Activated CD8-positive, alpha-beta memory T cell treated with anti-CD3 and anti-CD28 coated beads, Interleukin-2, amount 50 U/mL, for 48 hours (primary cell): ENCODE measurements around the gene GLS.
A peak's percentile ranks its signal among the peaks of the same experiment; 100 is the strongest.
"Not testable (repeated sequence)": the region's sequence is repeated elsewhere in the genome, so short reads cannot be mapped to it uniquely, and the experiment has no call there.

Experiments used
- DNase-seq: peaks from one replicate; pipeline ENCODE4 v3.0.0-alpha.2; 2020

The GLS gene

DNA sequence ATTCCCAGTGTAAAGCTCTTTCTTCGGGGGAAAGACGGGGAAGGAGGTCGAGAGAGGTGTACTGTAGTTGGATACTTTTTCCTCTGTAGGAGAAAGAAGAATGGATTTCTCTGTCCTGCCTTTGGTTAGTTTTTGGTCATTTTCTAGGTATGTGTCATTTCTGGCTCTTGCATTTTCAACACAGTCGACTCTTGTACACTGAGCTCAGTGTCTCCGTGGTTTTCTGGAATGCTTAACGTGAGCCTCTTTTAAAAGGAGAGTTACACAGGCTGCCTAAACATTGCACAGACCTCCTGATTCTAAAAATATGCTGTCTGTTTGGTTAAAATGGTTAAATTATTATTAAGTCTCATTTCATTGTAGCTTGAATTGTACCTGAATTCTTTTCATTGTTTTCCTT lies 21.8 kb upstream of the GLS start:
- DNase-seq = no peak

DNA sequence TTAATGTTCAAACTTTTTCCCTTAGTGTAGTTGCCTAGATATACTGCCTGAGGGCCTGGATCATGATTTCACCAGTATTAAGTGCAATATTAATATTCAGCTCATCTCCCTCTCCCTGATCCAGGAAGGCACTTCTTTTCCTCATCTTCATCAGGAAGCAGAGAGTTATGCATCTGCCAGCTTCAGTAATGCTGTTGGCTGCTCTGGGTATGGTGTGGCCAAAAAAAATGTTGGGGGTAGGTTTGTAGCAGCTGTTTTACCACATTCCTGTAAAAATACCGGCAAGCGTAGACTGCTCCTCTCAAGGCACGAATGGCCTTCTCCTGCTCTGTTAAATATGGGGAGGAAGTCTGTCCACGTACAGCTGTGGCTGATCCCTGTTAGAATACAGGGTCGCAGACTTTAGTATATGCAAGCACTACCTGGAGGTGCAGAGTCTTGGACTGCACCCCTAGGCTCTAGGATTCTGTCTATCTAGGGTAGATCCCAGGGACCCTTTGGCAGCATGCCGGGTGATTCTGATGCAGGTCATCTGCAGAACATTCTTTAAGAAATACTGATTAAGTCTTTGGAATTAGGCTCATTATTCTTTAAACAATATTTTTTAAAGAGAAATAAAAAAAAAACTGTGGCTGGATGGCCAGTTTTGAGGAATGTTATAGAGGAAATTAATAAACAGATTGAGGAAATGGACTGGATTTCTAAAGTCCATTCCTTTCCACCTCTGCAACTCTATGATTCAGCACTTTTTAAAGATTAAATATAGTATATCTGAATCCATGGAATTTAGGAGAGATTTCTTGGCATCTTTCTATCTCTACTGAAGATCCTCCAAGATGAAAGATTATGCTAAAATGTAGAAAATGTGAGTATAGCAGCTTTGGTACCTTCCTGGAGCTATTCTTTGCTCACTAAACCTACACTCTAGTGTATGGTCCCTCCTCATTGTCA lies 21.0 kb upstream of the GLS start:
- DNase-seq = no peak

DNA sequence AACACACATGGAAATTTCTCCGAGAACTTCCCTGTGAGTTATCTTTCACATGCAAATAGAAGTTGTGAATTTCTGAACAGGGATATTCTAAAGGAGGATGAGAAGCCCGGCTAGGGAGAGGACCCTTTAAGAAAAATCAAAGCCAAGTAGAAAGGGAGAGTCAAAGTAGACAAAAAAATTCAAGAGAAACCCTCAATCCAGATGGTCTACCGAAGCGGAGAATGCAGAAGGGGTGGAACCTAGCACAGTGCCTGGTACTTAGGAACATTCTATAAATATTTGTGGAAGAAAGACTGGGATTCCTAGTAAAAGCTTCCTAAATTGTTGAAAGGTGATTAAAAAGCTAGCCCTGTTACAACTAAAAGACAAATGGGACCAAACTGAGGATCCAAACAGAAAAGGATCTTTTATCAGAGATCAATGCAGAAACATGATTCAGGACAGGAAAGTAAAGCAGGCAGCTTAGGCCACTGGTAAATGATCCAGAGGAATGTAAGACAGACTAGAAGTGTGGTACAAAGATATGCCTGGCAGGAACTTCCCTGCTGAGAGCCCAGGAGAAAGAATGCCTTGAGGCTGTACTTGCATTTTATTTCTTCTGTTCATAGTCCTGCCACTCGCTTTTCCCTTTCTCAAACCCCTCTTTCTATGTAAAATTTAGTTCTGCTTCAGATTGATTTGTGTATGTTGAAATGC lies 19.5 kb upstream of the GLS start:
- DNase-seq = no peak

GRCh38 chr2:190862128-190862527 lies 18.5 kb upstream of the GLS start:
- DNase-seq = not testable (repeated sequence)

GRCh38 chr2:190862571-190862991 lies 18.0 kb upstream of the GLS start:
- no peak for DNase-seq

DNA sequence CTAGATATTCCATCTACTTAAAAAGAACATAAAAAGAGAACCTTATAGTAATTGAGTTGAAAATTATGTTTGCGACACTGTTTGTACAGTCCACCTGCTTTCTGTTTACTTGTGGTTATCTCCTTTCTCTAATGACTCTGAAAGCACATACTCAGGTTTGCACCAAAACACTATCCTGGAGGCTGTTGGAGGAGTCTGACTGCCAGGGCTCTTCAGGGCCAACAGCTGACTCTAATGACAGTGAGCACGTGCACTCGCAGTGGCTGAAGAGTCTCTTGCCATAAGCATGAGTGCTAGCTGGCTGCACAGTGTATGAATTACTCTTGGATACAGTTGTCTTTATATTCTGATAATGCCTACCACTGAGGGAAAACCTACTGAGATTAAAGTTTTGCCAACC lies 16.7 kb upstream of the GLS start:
- DNase-seq = no peak

GRCh38 chr2:190864375-190864774 lies 16.2 kb upstream of the GLS start:
- no peak for DNase-seq

DNA sequence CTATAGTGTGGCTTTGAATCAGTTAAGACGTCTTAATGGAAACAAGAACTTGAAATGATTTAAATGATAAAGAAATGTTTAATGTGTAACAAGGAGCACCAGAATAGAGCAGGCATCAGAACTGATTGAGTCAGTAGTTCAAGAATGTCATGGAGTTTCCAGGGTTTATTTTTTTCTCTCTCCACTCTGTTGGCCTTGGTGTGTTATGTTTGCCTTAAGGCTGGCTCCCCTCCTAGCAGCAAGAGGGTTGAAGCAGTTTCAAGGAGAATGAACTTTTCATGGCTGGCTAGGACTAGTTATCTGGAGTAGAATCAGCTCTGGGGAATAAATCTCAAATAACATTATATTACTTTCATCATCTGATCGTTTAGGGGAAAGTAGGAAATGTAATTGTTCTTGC lies 13.4 kb upstream of the GLS start:
- DNase-seq = no peak

- no peak for DNase-seq
Observed at GRCh38 chr2:190867832-190868231, 12.8 kb upstream of the GLS start.

- DNase-seq = no peak
Observed at GRCh38 chr2:190869721-190870120, 10.9 kb upstream of the GLS start.

- DNase-seq = not testable (repeated sequence)
Observed at GRCh38 chr2:190873451-190873850, 7.2 kb upstream of the GLS start.

DNA sequence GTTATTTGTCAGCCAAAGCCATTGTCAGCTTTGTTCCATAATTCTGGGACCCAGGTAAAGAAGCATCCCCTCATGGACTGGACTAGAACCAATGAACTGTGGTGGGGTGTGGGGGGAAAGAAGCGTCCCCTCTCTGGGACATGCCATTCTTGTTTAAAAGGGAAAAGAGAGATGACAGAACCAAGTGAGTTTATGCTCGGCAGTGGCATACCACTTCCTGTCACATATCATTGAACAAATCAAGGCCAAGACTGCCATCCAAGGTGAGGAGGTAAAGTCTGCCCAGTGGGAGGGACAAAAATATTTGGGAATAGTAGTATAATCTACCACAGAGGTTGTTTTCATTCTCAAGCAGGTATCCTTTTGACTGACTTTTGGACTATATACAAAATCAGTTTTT lies 4.7 kb upstream of the GLS start:
- DNase-seq = no peak

DNA sequence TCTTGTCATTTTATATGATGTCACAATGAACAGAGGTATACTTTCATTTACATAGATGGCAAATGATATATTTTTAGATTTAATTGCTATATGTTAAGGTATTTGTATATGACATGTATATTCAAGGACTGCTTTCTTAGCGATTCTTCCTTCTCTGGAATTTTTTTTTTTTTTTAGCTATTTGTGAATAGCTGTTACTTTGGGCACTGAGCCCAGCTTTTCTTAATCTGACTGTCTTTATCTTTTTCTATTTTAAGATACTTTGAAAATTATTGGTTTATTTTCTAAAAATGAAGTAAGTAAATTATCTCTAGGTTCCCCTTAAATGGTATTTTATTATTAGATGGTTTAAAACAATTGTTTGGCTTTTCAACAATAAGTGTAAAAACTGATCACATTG lies 4.0 kb upstream of the GLS start:
- no peak for DNase-seq

- DNase-seq = no peak
Observed at GRCh38 chr2:190877436-190877835, 3.2 kb upstream of the GLS start.

DNA sequence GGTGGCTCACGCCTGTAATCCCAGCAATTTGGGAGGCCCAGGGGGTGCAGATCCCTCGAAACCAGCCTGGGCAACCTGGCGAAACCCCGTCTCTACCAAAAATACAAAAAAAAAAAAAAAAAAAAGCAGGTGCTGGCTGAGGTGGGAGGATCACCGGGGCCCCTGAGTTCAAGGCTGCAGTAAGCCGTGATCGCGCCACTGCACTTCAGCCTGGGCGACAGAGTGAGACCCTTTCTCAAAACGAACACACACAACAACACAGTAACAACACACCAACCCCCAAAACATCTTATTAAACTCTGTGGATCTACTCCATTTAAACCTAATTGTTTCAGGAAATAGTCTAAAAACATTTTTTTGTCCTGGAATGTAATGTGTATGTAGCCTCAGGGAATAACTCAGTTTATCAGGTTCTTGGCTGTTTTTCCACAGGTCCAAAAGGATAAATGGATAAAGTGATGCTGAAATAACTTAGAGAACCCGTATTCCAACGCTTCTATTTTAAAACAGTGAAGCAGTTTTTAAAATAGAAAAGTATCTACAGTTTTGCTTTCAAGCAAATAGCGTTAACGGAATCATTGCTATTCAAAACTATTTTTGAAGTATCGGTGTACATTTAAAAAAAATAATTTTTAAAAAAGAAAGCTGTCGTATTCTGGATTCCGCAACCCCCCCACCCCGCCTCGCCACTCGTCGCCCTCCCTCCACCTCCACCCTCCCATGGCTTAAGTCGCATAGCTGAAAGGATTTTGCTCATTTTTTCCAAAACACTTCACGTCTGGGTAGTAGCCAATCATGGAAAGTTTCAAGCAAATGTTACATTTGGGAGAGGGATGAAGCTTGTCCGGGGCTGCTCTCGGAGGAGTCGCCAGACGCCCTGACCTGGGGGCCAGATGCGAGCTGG lies 895 bp upstream of the GLS start:
- no peak for DNase-seq

DNA sequence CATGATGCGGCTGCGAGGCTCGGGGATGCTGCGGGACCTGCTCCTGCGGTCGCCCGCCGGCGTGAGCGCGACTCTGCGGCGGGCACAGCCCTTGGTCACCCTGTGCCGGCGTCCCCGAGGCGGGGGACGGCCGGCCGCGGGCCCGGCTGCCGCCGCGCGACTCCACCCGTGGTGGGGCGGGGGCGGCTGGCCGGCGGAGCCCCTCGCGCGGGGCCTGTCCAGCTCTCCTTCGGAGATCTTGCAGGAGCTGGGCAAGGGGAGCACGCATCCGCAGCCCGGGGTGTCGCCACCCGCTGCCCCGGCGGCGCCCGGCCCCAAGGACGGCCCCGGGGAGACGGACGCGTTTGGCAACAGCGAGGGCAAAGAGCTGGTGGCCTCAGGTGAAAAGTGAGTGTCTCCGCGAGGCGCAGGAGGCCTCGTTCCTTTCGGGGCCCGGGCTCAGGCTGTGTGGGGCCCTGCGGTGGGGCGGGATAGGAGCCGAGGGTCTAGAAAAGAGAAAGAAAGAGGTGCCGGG lies 520 bp downstream of the GLS start:
- no peak for DNase-seq

GRCh38 chr2:190881598-190882410 lies 1.2 kb downstream of the GLS start:
- peak; percentile 84 for DNase-seq

DNA sequence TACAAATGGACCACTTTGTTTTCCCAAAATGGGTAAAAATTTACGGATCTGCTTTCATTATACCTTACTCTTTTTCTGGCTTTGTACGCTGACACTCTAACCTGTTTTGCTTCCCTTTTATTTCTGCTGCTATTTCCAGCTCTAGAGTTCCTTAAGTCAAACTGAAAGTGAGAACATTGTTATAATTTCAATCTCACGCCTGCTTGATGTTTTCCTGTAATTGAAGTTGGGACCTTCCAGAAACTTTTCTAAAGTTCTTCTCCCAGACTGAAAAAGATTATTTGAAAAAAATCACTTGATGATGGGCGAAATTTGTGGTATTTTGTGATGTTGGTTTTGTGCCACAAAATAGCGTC lies 1.8 kb downstream of the GLS start:
- DNase-seq = no peak

DNA sequence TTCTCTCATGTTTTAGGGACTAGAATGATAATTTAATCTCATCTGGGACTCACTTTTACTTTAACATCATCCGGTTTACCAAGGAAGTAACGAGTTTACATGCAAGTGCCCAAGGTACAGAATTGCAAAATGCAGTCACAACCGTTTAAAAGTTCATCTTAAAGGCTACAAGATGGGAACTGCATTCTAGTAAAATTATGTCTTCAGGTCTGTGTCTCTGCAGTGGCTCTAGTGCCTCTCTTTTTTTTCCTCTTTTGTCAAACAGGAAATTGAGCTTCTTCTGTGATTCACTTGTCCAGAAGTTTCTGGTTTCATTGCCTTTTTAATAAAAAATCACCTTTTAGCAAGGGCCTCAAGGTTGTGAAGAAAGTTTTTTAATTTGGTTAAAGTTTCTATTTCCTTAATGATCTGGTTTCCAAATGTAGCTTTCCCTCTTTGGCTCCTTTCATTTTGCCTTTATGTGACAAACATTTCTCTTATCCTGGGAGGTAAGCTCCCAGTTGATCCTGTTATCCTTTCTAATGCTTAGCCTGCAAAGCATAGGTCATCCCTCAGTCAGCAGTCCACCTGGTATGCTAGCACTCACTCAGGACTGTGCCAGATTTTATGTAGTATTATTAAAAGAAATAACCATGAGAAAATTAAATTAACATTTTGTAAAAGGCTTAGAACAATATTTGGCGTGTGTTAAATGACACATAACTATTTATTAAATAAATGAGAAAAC lies 2.4 kb downstream of the GLS start:
- no peak for DNase-seq

- not testable (repeated sequence) for DNase-seq
Observed at GRCh38 chr2:190885844-190886243, 5.2 kb downstream of the GLS start.

DNA sequence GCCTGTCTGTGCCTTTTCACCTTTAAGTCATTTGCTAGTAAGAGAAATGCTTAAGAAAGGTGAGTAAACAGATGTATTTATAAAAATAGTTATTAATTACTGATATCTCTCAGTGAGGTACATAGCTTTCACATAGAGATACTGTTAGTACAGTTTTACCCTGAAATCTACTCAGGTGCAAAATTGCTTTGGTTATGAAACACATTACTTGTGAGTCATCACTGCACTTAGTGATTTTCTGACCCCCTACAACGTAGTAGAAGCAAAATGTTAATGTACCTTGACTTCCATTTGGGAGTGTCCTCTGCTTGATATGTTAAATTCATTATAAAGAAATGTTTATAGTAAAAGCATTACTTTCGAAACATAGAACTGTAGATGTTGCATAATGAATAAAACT lies 6.5 kb downstream of the GLS start:
- DNase-seq = no peak
